ENCODE measurements around the gene RALBP1.

GRCh38 chr18:9539283-9539682 is 64.0 kb downstream of the RALBP1 start:
- TF ChIP-seq TRIM28 (IDR thresholded peaks at IDR 0.05; ENCODE audit: borderline replicate concordance, low read length), result no peak
- TF ChIP-seq KLF16 (tag by site-specific recombination; IDR thresholded peaks at IDR 0.05), result no peak
- TF ChIP-seq ZNF792 (tag by site-specific recombination; IDR thresholded peaks at IDR 0.05), result no peak

Data from HEK293 (cell line).